AG09319 (cell line): ENCODE data around the gene DYRK1A.

Experiments used
- DNase-seq: peaks from one replicate; pipeline ENCODE4 v3.0.0-alpha.2; 2010; ENCODE audit warnings: low read depth; ENCODE audit errors: extremely low read depth
- CTCF ChIP-seq: IDR thresholded peaks from 2 replicates; pipeline ENCODE4 v1.5.1; 2011; ENCODE audit warnings: low read depth, mild to moderate bottlenecking, inconsistent platforms, low read length, moderate library complexity

DYRK1A gene

GRCh38 chr21:37560385-37560784, 193.8 kb downstream of the DYRK1A start:
- DNase-seq = no peak
- no peak for TF ChIP-seq CTCF

GRCh38 chr21:37561506-37561905, 194.9 kb downstream of the DYRK1A start:
- TF ChIP-seq CTCF = no peak
- no peak for DNase-seq

GRCh38 chr21:37561941-37562919, 195.7 kb downstream of the DYRK1A start:
- DNase-seq = no peak
- no peak for TF ChIP-seq CTCF

GRCh38 chr21:37562920-37563640, 196.5 kb downstream of the DYRK1A start:
- DNase-seq = no peak

GRCh38 chr21:37563641-37564340, 197.2 kb downstream of the DYRK1A start:
- peak; percentile 29 for TF ChIP-seq CTCF
- peak; percentile 72 for DNase-seq

More at GRCh38 chr21:37562920-37563640, 196.5 kb downstream of the DYRK1A start:
- TF ChIP-seq CTCF = no peak

- no peak for TF ChIP-seq CTCF
- peak; percentile 62 for DNase-seq
Observed at GRCh38 chr21:37564341-37564923, 197.9 kb downstream of the DYRK1A start.
